Right cardiac atrium (tissue), 5 donors: Measurements from ENCODE around the gene BTG2. TPM values are rescaled to one million over a fixed set of nuclear protein-coding genes. Genes with fewer than 3 reads are reported as not detected.

Experiments used
- ATAC-seq, 2 donors: fragments of 200-7000 bp; cut with Tn5 transposase; one replicate each; pipeline versions ENCODE4 v1.8.0 to v1.9.1; 2020; ENCODE audit warnings: moderate library complexity in 2 of 2, mild to moderate bottlenecking in 1 of 2
- DNase-seq, 3 donors: peaks; one replicate each; pipeline ENCODE4 v3.0.0-alpha.2; 2020
- H3K27ac ChIP-seq: one replicate; pipeline ENCODE4 v1.5.1; 2013; ENCODE audit warnings: mild to moderate bottlenecking, low read length, control low read depth, moderate library complexity
- H3K27me3 ChIP-seq: one replicate; pipeline ENCODE4 v1.6.1; 2013; ENCODE audit not compliant: control insufficient read depth, insufficient read depth
- H3K4me1 ChIP-seq: one replicate; pipeline ENCODE4 v1.6.1; 2013; ENCODE audit warnings: low read length; ENCODE audit not compliant: control insufficient read depth, insufficient read depth
- H3K4me3 ChIP-seq: one replicate; pipeline ENCODE4 v1.5.1; 2013; ENCODE audit warnings: low read length, control low read depth
- H3K9me3 ChIP-seq: one replicate; pipeline ENCODE4 v1.6.1; 2013; ENCODE audit warnings: low read length; ENCODE audit not compliant: control insufficient read depth
- WGBS: extraction: QIAGEN DNeasy Blood & Tissue Kit; methylation state at CpG from one replicate; pipeline ENCODE4 v1.1.7; 2013; 5-methylcytosine and 5-hydroxymethylcytosine counted together
- intact Hi-C, 4 donors: fragments of 100-400 bp; cut with DNase I; formaldehyde crosslinking; loops; one replicate each; pipeline versions ENCODE4 v1.11.0 to v1.14.0; 2022 to 2023
- polyA plus RNA-seq: library from polyadenylated mRNA; stranded (reverse); fragments of 200-250 nt; gene quantifications from one replicate; pipeline ENCODE4 v1.2.3, GENCODE V29; 2013
- total RNA-seq, 4 donors: library from RNA; stranded (reverse); fragmentation: NEBNext Ultra II Directional; extraction: Animal tissue kit (Norgen Biotek cat#: 25700); gene quantifications; one replicate each; pipeline ENCODE4 v1.2.1, GENCODE V29; 2021
- donor health status: healthy with polysubstance abuse.
- donor health status: DM: no; HTN: yes; CAD: no.
- donor health status: DM: no; HTN: no; CAD: no.
- donor health status: DM: no; HTN: yes; CAD: no; lungs with severe emphysema.
- donor health status: DM: yes; HTN: yes; CAD: no.

Gene BTG2
- total and polyA plus RNA-seq, 5 donors = 68.1 to 361 (median 126) TPM

- Histone ChIP-seq H3K27ac (no peak overlapping the region), H3K4me3 (no peak overlapping the region), H3K4me1 (peaks cover 21% of the 10 kb centered on the region), H3K27me3 (no peaks in the 10 kb centered on the region), H3K9me3 (no peaks in the 10 kb centered on the region)
- WGBS = 98% methylated on average over 1 of the region's 1 CpG
- intact Hi-C loops = no loop called here
- no peak for ATAC-seq
- no peak for DNase-seq
Measured at GRCh38 chr1:203318229-203318517, 12.9 kb downstream of the BTG2 start.

GRCh38 chr1:203320591-203321272, 15.4 kb downstream of the BTG2 start:
- ATAC-seq (no peak), DNase-seq (peak; percentile 27 to 76 (median 66))
- Histone ChIP-seq H3K27me3 (no peaks in the 10 kb centered on the region), H3K9me3 (no peaks in the 10 kb centered on the region), H3K4me1 (peaks cover 37% of the 10 kb centered on the region), H3K4me3 (no peak overlapping the region), H3K27ac (no peak overlapping the region)
- intact Hi-C loops = no loop called here
- 48% methylated on average over 6 of the region's 6 CpGs for WGBS

- Histone ChIP-seq H3K9me3 (no peaks in the 10 kb centered on the region), H3K27me3 (no peaks in the 10 kb centered on the region), H3K4me1 (peaks cover 35% of the 10 kb centered on the region), H3K4me3 (no peak overlapping the region), H3K27ac (peak overlapping the region; percentile 6)
- ATAC-seq (no peak), DNase-seq (no peak)
- intact Hi-C loops = no loop called here
- WGBS = 88% methylated on average over 6 of the region's 6 CpGs
Measured at GRCh38 chr1:203321273-203322052, 16.1 kb downstream of the BTG2 start.

- peak; percentile 75 to 84 for ATAC-seq
- intact Hi-C loops = no loop called here
- peaks cover 36% of the 10 kb centered on the region for H3K4me1 ChIP-seq
- H3K27me3 ChIP-seq = no peaks in the 10 kb centered on the region
- DNase-seq = peak in 2 of 3 donors; percentile 61 to 82
- peak overlapping the region; percentile 93 for H3K27ac ChIP-seq
- H3K9me3 ChIP-seq = no peaks in the 10 kb centered on the region
- H3K4me3 ChIP-seq = no peak overlapping the region
Measured at GRCh38 chr1:203322500-203323179, 17.3 kb downstream of the BTG2 start.

GRCh38 chr1:203323587-203323986, 18.3 kb downstream of the BTG2 start:
- H3K27me3 ChIP-seq = no peaks in the 10 kb centered on the region
- DNase-seq = no peak
- WGBS = 65% methylated on average over 3 of the region's 3 CpGs
- H3K4me1 ChIP-seq = peaks cover 40% of the 10 kb centered on the region
- ATAC-seq = no peak
- H3K27ac ChIP-seq = peak overlapping the region; percentile 93
- H3K4me3 ChIP-seq = no peak overlapping the region
- intact Hi-C loops = no loop called here
- H3K9me3 ChIP-seq = no peaks in the 10 kb centered on the region

- DNase-seq (peak; percentile 37 to 75 (median 71)), ATAC-seq (no peak)
- no peaks in the 10 kb centered on the region for H3K9me3 ChIP-seq
- peaks cover 40% of the 10 kb centered on the region for H3K4me1 ChIP-seq
- H3K27me3 ChIP-seq = no peaks in the 10 kb centered on the region
- intact Hi-C loops = loop anchor here in 1 of 4 donors (2.0 kb wide), 1 partner anchor 18 kb away; no protein-coding TSS in a partner anchor
- no peak overlapping the region for H3K4me3 ChIP-seq
- H3K27ac ChIP-seq = peak overlapping the region; percentile 93
- 62% methylated on average over 15 of the region's 15 CpGs for WGBS
Measured at GRCh38 chr1:203324105-203325025, 19.0 kb downstream of the BTG2 start.

GRCh38 chr1:203325026-203325417, 19.7 kb downstream of the BTG2 start:
- 56% methylated on average over 5 of the region's 5 CpGs for WGBS
- Histone ChIP-seq H3K27me3 (no peaks in the 10 kb centered on the region), H3K27ac (peak overlapping the region; percentile 93), H3K4me3 (no peak overlapping the region), H3K4me1 (peaks cover 40% of the 10 kb centered on the region), H3K9me3 (no peaks in the 10 kb centered on the region)
- ATAC-seq (no peak), DNase-seq (no peak)
- intact Hi-C loops = loop anchor here in 1 of 4 donors (2.0 kb wide), 1 partner anchor 18 kb away; no protein-coding TSS in a partner anchor

- Histone ChIP-seq H3K27ac (peak overlapping the region; percentile 93), H3K9me3 (no peaks in the 10 kb centered on the region), H3K4me1 (peaks cover 40% of the 10 kb centered on the region), H3K4me3 (no peak overlapping the region), H3K27me3 (no peaks in the 10 kb centered on the region)
- 55% methylated on average over 13 of the region's 13 CpGs for whole genome bisulfite sequencing
- peak; percentile 3 for ATAC-seq
- DNase-seq = peak; percentile 78 to 94 (median 88)
- intact Hi-C loops = loop anchor here in 1 of 4 donors (2.0 kb wide), 1 partner anchor 19 kb away; no protein-coding TSS in a partner anchor
Measured at GRCh38 chr1:203325418-203326091, 20.2 kb downstream of the BTG2 start.

- Histone ChIP-seq H3K4me1 (peaks cover 27% of the 10 kb centered on the region), H3K27ac (peak overlapping the region; percentile 96), H3K9me3 (no peaks in the 10 kb centered on the region), H3K27me3 (no peaks in the 10 kb centered on the region), H3K4me3 (peak overlapping the region; percentile 71)
- WGBS = 5% methylated on average over 49 of the region's 49 CpGs
- ATAC-seq (peak; percentile 88), DNase-seq (peak; percentile 95 to 98 (median 98))
- intact Hi-C loops = no loop called here
Measured at GRCh38 chr1:203326830-203327683, 21.7 kb downstream of the BTG2 start.
